GM19240 (cell line): ENCODE measurements around the gene OPHN1.

Experiments
- DNase-seq: peaks from one replicate; pipeline ENCODE4 v3.0.0; 2011; ENCODE audit warnings: low spot score; ENCODE audit not compliant: insufficient read length

The OPHN1 gene

GRCh38 chrX:68180579-68180978 is 252.7 kb downstream of the OPHN1 start:
- no peak for DNase-seq

DNA sequence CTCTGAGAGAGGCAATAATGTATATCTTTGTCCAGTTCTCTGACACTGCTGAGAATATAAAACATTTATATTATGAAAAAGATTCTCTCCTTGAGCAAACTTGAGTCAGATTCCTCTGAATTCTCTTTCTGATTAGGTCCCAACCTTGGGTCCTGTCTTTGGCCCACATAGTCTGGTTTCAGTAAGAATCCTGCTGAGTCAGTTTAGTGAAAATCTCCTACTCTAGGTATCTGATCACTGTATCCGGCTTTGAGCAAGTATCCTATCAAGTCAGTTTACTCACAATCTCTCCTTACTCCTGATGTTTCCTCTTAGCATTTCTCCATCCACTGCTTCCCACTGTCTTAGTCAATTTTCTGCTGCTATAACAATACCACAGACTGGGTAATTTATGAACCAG is 253.9 kb downstream of the OPHN1 start:
- no peak for DNase-seq

- DNase-seq: no peak
These were observed 255.8 kb downstream of the OPHN1 start for GRCh38 chrX:68177542-68177941.

DNA sequence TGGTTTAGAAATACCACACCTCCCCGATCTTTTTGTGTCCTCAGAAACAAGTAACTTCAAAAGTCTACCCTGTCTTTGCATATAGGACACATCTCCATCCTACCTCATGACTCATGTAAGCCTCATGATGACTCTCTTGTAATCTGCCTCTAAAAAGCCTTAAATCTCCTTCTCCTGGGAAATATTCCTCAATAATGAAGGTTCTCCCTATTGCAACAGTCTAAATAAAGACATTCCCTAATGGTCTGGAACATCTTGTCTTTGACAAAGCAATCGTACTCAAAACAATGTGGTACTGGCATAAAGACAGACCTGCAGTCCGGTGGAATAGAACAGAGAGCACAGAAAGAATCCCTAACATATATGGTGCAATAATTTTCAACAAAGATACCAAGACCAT is 257.7 kb downstream of the OPHN1 start:
- DNase-seq: no peak

GRCh38 chrX:68163441-68163840 is 269.9 kb downstream of the OPHN1 start:
- no peak for DNase-seq

DNA sequence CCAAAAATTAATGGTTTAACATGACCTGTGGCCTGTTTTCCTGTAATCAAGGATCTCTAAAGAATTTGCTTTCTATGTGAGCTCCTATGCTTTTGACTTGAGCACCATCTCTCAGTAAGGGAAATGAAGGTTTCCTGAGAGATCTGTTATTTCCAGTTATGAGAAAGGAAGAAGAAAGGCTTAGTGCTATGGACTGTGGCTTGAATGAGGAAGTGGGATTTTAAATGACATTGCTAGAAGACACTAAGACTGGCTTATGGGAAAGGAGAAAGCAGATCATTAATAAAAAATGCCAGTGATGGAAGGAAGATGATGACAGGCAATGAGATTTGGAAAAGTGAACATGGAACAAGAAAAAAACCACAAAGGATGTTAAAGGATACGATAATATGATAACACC is 285.4 kb downstream of the OPHN1 start:
- DNase-seq: no peak

GRCh38 chrX:68146054-68146453 is 287.2 kb downstream of the OPHN1 start:
- no peak for DNase-seq

DNA sequence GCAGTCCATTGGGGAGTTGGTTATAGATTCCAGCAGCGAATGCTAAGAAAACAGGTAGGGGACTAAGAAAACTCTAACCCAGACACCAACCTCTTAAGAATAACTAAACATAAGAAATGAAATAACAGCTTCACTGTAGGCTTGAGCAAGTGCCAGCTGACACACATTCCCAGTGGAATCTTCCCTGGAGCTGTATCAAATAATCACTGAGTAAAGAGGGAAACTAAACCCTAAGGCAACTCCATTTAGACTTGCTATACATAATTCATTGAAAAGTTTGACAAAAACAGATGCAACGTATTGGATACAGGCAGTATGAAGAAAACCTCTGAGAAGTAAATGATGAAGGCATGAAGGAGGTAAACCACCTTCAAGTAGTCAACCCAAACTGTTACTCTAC is 293.5 kb downstream of the OPHN1 start:
- DNase-seq: no peak

GRCh38 chrX:68133181-68133580 is 300.1 kb downstream of the OPHN1 start:
- no peak for DNase-seq

DNA sequence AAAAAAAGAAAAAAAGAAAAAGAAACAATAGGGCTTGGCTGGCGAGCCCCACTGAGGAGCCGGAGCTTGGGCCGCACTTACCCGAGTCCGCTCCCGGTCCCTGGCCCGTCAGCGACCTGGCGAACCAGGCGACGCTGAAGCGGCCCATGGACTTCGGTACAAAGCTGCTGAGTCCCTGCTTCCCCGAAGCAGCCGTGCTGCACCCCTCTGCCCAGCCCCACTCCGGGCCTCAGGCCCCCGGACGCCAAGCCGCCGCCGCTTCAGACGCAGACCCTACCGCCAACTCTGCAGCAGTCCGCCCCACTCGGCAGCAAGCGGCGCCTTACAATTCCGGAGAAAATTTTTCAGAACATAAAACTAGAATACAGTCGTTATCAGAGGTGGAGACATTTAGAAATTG is 300.5 kb downstream of the OPHN1 start:
- DNase-seq: no peak

DNA sequence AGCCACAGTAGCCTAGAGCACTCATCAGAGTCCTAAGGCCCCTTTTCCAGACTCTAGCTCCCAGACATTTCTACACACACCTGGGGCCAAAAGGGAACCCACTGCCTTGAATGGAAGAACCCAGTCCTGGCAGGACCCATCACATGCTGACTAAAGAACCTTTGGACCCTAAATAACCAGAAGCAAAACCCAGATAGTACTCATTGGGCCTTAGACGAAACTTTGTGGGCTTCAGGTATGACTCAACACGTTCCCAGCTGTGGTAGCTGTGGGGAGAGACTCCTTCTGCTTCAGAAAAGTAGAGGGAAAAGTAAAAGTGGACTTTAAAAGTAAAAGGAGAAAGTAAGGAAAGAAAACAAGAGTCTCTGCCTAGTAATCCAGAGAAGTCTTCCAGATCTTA is 311.5 kb downstream of the OPHN1 start:
- no peak for DNase-seq

DNA sequence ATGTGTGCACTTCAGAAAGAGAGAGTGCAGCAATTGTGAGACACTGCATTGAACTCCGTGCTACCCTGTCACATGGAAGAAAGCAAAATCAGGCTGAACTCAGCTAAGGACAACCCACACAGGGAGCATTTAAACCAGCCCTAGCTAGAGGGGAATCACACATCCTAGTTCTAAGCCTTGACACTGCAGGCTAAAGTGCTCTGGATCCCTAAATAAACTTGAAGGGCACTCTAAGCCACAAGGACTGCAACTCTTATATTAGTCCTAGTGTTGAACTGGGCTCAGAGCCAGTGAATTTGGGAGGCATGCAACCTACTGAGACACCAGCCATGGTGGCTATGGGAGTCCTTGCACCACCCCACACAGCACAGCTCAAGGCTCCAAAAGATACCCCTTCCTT is 311.9 kb downstream of the OPHN1 start:
- DNase-seq: no peak

GRCh38 chrX:68115371-68115770 is 317.9 kb downstream of the OPHN1 start:
- DNase-seq: no peak

- DNase-seq: no peak
These were observed 318.6 kb downstream of the OPHN1 start for GRCh38 chrX:68114573-68115129.

DNA sequence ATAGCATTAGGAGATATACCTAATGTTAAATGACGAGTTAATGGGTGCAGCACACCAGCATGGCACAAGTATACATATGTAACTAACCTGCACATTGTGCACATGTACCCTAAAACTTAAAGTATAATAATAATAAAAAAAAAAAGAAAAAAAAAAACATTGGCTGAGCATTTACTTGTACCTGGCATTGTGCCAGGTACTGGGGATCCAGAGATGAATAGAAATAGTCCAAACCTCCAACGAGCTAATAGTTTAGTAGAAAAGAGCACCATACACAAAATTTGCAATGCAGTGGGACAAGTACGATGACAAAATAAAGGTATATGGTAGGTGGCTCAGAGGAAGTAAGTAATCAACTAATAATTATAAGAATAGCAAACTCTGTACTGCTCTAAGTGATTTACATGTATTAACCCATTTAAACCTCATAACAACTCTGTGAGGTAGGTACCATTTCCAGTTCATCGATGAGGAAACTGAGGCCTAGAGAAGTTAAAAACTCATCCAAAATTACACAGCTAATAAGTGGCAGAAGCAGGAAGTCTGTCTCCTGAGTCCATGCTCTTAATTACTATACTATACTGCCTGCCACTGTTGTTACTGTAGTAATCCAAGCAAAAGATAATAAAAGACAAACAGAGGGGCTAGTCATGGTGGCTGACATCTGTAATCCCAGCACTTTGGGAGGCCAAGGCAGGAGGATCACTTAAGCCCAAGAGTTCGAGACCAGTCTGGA is 319.3 kb downstream of the OPHN1 start:
- no peak for DNase-seq

DNA sequence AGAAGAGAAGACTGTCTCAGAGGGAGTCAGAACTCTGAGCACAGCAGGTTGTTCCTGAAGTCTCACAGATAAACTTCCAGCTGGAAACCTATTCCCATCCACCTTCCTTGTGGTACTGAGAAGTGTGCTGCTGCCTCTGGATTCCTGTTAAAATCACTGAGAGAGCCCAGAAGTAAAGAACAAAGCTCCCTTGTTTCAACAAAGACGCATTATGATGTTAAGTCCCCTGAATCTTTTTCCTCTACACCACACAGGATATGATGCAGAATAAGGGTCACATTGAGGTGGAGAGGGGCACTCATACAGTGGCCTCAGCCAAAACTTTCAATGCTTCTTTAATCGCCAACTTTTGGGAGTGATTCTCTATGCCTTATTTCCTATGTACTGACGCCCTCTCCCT is 321.0 kb downstream of the OPHN1 start:
- DNase-seq: no peak

DNA sequence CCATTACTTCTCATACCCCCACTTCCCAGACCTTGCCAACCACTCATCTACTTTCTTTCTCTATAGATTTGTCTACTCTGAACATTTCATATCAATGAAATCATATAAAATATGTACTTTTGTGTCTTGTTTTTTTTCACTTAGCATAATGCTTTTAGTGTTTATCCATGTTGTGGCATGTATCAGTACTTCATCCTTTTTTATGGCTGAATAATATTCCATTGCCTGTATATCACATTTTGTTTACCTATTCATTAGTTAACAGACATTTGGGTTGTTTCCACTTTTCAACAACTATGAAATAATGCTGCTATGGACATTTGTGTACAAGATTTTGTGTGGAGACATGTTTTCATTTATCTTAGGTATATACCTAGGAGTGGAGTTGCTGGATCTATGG is 324.1 kb downstream of the OPHN1 start:
- DNase-seq: no peak

GRCh38 chrX:68098431-68098830 is 334.9 kb downstream of the OPHN1 start:
- DNase-seq: no peak

DNA sequence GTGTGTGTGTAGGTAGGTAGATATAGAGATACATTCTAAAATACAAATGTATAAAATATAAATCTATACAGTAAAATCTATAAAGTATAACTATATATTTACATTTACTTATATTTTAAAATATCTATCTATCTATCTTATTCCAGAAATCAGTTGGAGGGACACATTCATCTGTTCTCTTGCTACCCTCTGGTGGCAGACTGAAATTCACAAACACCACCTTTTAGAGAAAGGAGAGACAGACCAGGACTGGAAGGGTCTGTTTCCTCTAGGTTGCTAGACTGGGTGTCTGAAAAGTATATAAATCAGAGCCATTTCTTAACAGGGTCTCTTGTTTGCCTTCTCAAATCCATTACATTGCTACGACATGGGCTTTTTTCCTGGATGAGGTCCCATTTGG is 343.0 kb downstream of the OPHN1 start:
- no peak for DNase-seq

DNA sequence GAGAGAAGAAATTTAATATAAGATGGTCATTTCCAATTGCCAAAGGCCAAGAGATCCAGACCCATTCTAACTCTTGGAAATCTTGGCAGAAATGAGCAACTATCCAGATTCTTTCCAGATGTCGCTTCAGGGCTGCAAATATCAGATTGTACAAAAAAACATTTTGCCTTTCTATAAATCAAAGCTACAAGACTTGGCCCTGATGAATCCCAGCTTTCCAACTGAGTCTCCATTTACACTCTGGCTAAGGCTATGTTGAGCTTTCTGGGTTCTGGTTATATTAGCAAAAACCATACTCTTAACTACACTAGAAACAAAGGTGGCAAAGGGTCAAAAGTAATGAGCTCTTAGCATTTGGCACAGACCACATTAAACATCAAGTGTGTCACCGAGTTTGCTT is 345.8 kb downstream of the OPHN1 start:
- DNase-seq: no peak

DNA sequence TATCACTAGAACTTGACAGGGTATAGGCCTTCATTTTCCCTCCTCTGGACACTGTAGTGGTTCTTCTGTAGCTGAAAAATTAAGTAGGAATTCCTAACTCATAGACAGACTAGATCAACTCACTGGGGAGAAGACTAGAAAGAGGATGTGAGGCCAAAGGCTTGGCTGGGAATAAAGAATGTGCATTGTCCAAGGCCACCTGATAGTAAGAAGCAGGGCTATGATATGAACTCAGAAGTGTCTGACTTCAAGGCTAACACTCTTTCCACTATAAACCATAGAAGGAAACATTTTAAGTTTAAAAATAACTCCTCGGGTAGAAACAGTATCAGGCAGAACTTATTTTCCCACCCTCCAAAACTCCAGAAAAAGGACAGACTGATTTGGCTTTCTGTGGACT is 346.6 kb downstream of the OPHN1 start:
- DNase-seq: no peak

DNA sequence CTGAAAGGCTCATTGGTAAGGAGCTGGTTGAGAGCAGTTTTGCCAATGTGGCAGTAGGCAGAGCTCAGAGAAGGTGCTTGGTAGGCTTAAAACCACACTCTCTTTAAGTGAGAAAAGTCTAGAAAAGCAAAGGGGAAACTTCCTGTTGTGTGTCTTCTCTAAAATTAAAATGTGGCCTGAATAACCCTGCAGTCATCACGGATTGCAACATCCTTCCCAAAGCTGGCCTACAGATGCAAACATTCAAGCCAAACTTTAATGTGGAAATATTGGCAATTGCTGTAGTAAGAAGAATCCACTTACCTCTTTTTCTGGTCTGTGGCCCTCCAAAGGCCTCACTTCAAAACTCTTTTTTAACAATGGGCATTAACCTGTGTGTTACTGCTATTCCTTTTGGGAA is 348.5 kb downstream of the OPHN1 start:
- no peak for DNase-seq

GRCh38 chrX:68083510-68083909 is 349.8 kb downstream of the OPHN1 start:
- DNase-seq: no peak

DNA sequence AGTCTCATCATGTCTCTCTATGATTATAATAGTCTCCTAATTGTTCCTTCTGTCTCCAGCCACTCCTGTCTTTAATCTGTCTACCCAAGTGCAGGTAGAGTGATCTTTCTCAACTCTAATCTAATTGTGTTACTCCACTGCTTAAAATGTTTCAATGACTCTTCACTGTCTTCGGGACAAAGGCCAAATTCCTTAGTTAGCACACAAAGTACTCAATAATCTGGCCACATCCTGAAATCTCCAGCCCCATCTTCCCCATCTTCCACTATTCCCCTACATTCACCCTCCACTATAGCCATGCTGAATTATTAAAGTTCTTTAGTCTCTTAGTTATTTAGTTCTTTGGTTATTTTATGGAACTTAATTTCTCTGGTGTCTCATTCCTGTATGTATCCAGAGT is 353.3 kb downstream of the OPHN1 start:
- DNase-seq: no peak
